ENCODE data around the gene PCED1A.
A peak's percentile ranks its signal among the peaks of the same experiment; 100 is the strongest.

PCED1A gene

GRCh38 chr20:2804041-2804828 lies 36.2 kb downstream of the PCED1A start:
- no peak for DNase-seq (ENCODE audit: low spot score)

- no peak for DNase-seq (ENCODE audit: low spot score)
These were observed 39.1 kb downstream of the PCED1A start for GRCh38 chr20:2801286-2801728.

- peak; percentile 85 for DNase-seq (ENCODE audit: low spot score)
These were observed 39.8 kb downstream of the PCED1A start, which contains the start of gene CPXM1 for GRCh38 chr20:2800521-2801285. Gene CPXM1, minus strand, starts transcription at chr20:2800627. Its CDS starts 55 bp downstream, at chr20:2800572.

GRCh38 chr20:2799688-2800520 lies 40.6 kb downstream of the PCED1A start:
- DNase-seq (ENCODE audit: low spot score), result peak; percentile 68

- DNase-seq (ENCODE audit: low spot score), result no peak
These were observed 41.2 kb downstream of the PCED1A start for GRCh38 chr20:2799271-2799670.

GRCh38 chr20:2798814-2799213 lies 41.6 kb downstream of the PCED1A start:
- DNase-seq (ENCODE audit: low spot score), result no peak

- no peak for DNase-seq (ENCODE audit: low spot score)
These were observed 42.2 kb downstream of the PCED1A start for GRCh38 chr20:2798095-2798805.

- DNase-seq (ENCODE audit: low spot score), result no peak
These were observed 43.1 kb downstream of the PCED1A start for GRCh38 chr20:2797136-2797983.

- DNase-seq (ENCODE audit: low spot score), result no peak
These were observed 44.3 kb downstream of the PCED1A start for GRCh38 chr20:2796011-2796660.

GRCh38 chr20:2795451-2795850 lies 45.0 kb downstream of the PCED1A start:
- DNase-seq (ENCODE audit: low spot score), result no peak

- no peak for DNase-seq (ENCODE audit: low spot score)
These were observed 45.5 kb downstream of the PCED1A start for GRCh38 chr20:2794866-2795447.

- no peak for DNase-seq (ENCODE audit: low spot score)
These were observed 46.2 kb downstream of the PCED1A start for GRCh38 chr20:2794202-2794748.

- no peak for DNase-seq (ENCODE audit: low spot score)
These were observed 47.0 kb downstream of the PCED1A start for GRCh38 chr20:2793471-2793870.

Data from ecto neural progenitor cell (in vitro differentiated cells).